Natural killer cell treated with Interleukin-12 subunit alpha and Interleukin-12 subunit beta and Interleukin-15 and Interleukin-18, amount 100 ng/mL, for 72 hours (primary cell): ENCODE measurements around the gene ICOS. TPM values are rescaled to one million over a fixed set of nuclear protein-coding genes. Genes with fewer than 3 reads are reported as not detected.

Experiments
- ATAC-seq, 2 donors: fragments of 150-1000 bp; cut with Tn5 transposase in 1 of 2; sonication (Bioruptor Pico), chemical (Tn5 transposase) in 1 of 2; 2 replicates each; pipeline ENCODE4 v1.10.0; 2021
- DNase-seq: peaks from one replicate; pipeline ENCODE4 v3.0.0; 2022; ENCODE audit warnings: low spot score
- H3K27ac Mint-ChIP-seq, 2 donors: 1 replicate in 1 of 2; 2 replicates in 1 of 2; pipeline ENCODE4 v1.8.0; 2022; ENCODE audit warnings: mixed read lengths in 2 of 2, mild to moderate bottlenecking in 1 of 2, moderate library complexity in 1 of 2
- H3K27me3 Mint-ChIP-seq, 2 donors: 1 replicate in 1 of 2; 2 replicates in 1 of 2; pipeline ENCODE4 v1.8.0; 2022; ENCODE audit warnings: mixed read lengths in 2 of 2
- H3K36me3 Mint-ChIP-seq: one replicate; pipeline ENCODE4 v1.8.0; 2022; ENCODE audit warnings: mixed read lengths
- H3K4me1 Mint-ChIP-seq, 2 donors: 1 replicate in 1 of 2; 2 replicates in 1 of 2; pipeline ENCODE4 v1.8.0; 2022; ENCODE audit warnings: low read depth in 2 of 2, mixed read lengths in 2 of 2, mild to moderate bottlenecking in 1 of 2
- H3K4me3 Mint-ChIP-seq: one replicate; pipeline ENCODE4 v1.8.0; 2022; ENCODE audit warnings: mixed read lengths
- H3K9me3 Mint-ChIP-seq: 2 replicates; pipeline ENCODE4 v1.8.0; 2022; ENCODE audit warnings: mixed read lengths
- total RNA-seq, 2 donors: library from RNA; stranded (reverse); gene quantifications; one replicate each; pipeline ENCODE4 v1.2.3, GENCODE V29; 2022

ICOS gene
- total RNA-seq, 2 donors from 2014 or later = 68.8 to 93.6 TPM

- H3K27me3 Mint-ChIP-seq = peaks cover 0 to 5% of the 10 kb centered on the region in 2 donors
- DNase-seq (no peak), ATAC-seq (no peak)
- peaks cover 23% of the 10 kb centered on the region for H3K36me3 Mint-ChIP-seq
- peaks cover 9% of the 10 kb centered on the region for H3K9me3 Mint-ChIP-seq
- no peak overlapping the region for H3K27ac Mint-ChIP-seq
- H3K4me1 Mint-ChIP-seq = peaks cover 4 to 9% of the 10 kb centered on the region in 2 donors
- no peak overlapping the region for H3K4me3 Mint-ChIP-seq
Observed at GRCh38 chr2:203905656-203906055, 30.9 kb upstream of the ICOS start.

GRCh38 chr2:203908066-203908796 lies 28.3 kb upstream of the ICOS start:
- Mint-ChIP-seq H3K9me3 (no peaks in the 10 kb centered on the region), H3K4me1 (peaks cover 4 to 9% of the 10 kb centered on the region in 2 donors), H3K27me3 (no peaks in the 10 kb centered on the region), H3K36me3 (peaks cover 5% of the 10 kb centered on the region), H3K4me3 (no peak overlapping the region), H3K27ac (peak overlapping the region in 1 of 2 donors; percentile 31)
- DNase-seq (no peak), ATAC-seq (no peak)

GRCh38 chr2:203908797-203909185 lies 27.8 kb upstream of the ICOS start:
- Mint-ChIP-seq H3K27ac (peak overlapping the region; percentile 1 to 25), H3K4me3 (peak overlapping the region; percentile 21), H3K36me3 (peaks cover 5% of the 10 kb centered on the region), H3K9me3 (no peaks in the 10 kb centered on the region), H3K27me3 (peaks cover 1 to 2% of the 10 kb centered on the region in 2 donors), H3K4me1 (peaks cover 4 to 11% of the 10 kb centered on the region in 2 donors)
- no peak for DNase-seq
- ATAC-seq = no peak

GRCh38 chr2:203909261-203909967 lies 27.1 kb upstream of the ICOS start:
- Mint-ChIP-seq H3K36me3 (peaks cover 5% of the 10 kb centered on the region), H3K27me3 (peaks cover 7% of the 10 kb centered on the region in 2 donors), H3K27ac (peak overlapping the region; percentile 1 to 25), H3K9me3 (no peaks in the 10 kb centered on the region), H3K4me3 (peak overlapping the region; percentile 21), H3K4me1 (peaks cover 10 to 17% of the 10 kb centered on the region in 2 donors)
- ATAC-seq (peak; percentile 68 to 76), DNase-seq (no peak)

- H3K27ac Mint-ChIP-seq = peak overlapping the region in 1 of 2 donors; percentile 25
- ATAC-seq = peak in 1 of 2 donors; percentile 53
- H3K27me3 Mint-ChIP-seq = peaks cover 7% of the 10 kb centered on the region in 2 donors
- peak overlapping the region; percentile 12 for H3K4me3 Mint-ChIP-seq
- no peaks in the 10 kb centered on the region for H3K9me3 Mint-ChIP-seq
- H3K36me3 Mint-ChIP-seq = peaks cover 2% of the 10 kb centered on the region
- no peak for DNase-seq
- peaks cover 15 to 23% of the 10 kb centered on the region in 2 donors for H3K4me1 Mint-ChIP-seq
Observed at GRCh38 chr2:203909974-203910373, 26.6 kb upstream of the ICOS start.

GRCh38 chr2:203913947-203914346 lies 22.6 kb upstream of the ICOS start:
- DNase-seq (no peak), ATAC-seq (no peak)
- H3K4me3 Mint-ChIP-seq = peak overlapping the region; percentile 42
- peaks cover 20 to 30% of the 10 kb centered on the region in 2 donors for H3K4me1 Mint-ChIP-seq
- peaks cover 7% of the 10 kb centered on the region in 2 donors for H3K27me3 Mint-ChIP-seq
- no peaks in the 10 kb centered on the region for H3K9me3 Mint-ChIP-seq
- no peaks in the 10 kb centered on the region for H3K36me3 Mint-ChIP-seq
- H3K27ac Mint-ChIP-seq = peak overlapping the region; percentile 4 to 35

GRCh38 chr2:203914546-203915182 lies 21.9 kb upstream of the ICOS start:
- peaks cover 7% of the 10 kb centered on the region in 2 donors for H3K27me3 Mint-ChIP-seq
- H3K4me3 Mint-ChIP-seq = peak overlapping the region; percentile 42
- no peaks in the 10 kb centered on the region for H3K9me3 Mint-ChIP-seq
- peak overlapping the region; percentile 4 to 35 for H3K27ac Mint-ChIP-seq
- DNase-seq (no peak), ATAC-seq (peak; percentile 55 to 79)
- H3K4me1 Mint-ChIP-seq = peaks cover 16 to 23% of the 10 kb centered on the region in 2 donors
- no peaks in the 10 kb centered on the region for H3K36me3 Mint-ChIP-seq

GRCh38 chr2:203915256-203915655 lies 21.3 kb upstream of the ICOS start:
- ATAC-seq = no peak
- Mint-ChIP-seq H3K4me3 (peak overlapping the region; percentile 42), H3K27me3 (peaks cover 7% of the 10 kb centered on the region in 2 donors), H3K9me3 (no peaks in the 10 kb centered on the region), H3K27ac (peak overlapping the region in 1 of 2 donors; percentile 4), H3K4me1 (peaks cover 16 to 23% of the 10 kb centered on the region in 2 donors), H3K36me3 (no peaks in the 10 kb centered on the region)
- no peak for DNase-seq

GRCh38 chr2:203916756-203917155 lies 19.8 kb upstream of the ICOS start:
- Mint-ChIP-seq H3K36me3 (no peaks in the 10 kb centered on the region), H3K27ac (no peak overlapping the region), H3K9me3 (no peaks in the 10 kb centered on the region), H3K4me1 (peaks cover 16 to 23% of the 10 kb centered on the region in 2 donors), H3K4me3 (no peak overlapping the region), H3K27me3 (peaks cover 7% of the 10 kb centered on the region in 2 donors)
- DNase-seq (no peak), ATAC-seq (no peak)

GRCh38 chr2:203918264-203918663 lies 18.3 kb upstream of the ICOS start:
- Mint-ChIP-seq H3K9me3 (no peaks in the 10 kb centered on the region), H3K27ac (no peak overlapping the region), H3K4me1 (peaks cover 16 to 23% of the 10 kb centered on the region in 2 donors), H3K36me3 (no peaks in the 10 kb centered on the region), H3K27me3 (peaks cover 7% of the 10 kb centered on the region in 2 donors), H3K4me3 (no peak overlapping the region)
- ATAC-seq = peak in 1 of 2 donors; percentile 20
- DNase-seq = no peak

- DNase-seq = no peak
- H3K27ac Mint-ChIP-seq = no peak overlapping the region
- no peak for ATAC-seq
- H3K4me1 Mint-ChIP-seq = peaks cover 15 to 20% of the 10 kb centered on the region in 2 donors
- H3K27me3 Mint-ChIP-seq = peaks cover 5% of the 10 kb centered on the region in 2 donors
- H3K4me3 Mint-ChIP-seq = no peak overlapping the region
- H3K36me3 Mint-ChIP-seq = no peaks in the 10 kb centered on the region
- no peaks in the 10 kb centered on the region for H3K9me3 Mint-ChIP-seq
Observed at GRCh38 chr2:203918839-203919238, 17.7 kb upstream of the ICOS start.

- Mint-ChIP-seq H3K27ac (no peak overlapping the region), H3K9me3 (no peaks in the 10 kb centered on the region), H3K36me3 (no peaks in the 10 kb centered on the region), H3K4me1 (peaks cover 0 to 5% of the 10 kb centered on the region in 2 donors), H3K27me3 (peaks cover 6 to 8% of the 10 kb centered on the region in 2 donors), H3K4me3 (no peak overlapping the region)
- no peak for DNase-seq
- ATAC-seq = no peak
Observed at GRCh38 chr2:203925512-203926158, 10.9 kb upstream of the ICOS start.

- H3K36me3 Mint-ChIP-seq = no peaks in the 10 kb centered on the region
- no peak for DNase-seq
- peaks cover 4% of the 10 kb centered on the region for H3K9me3 Mint-ChIP-seq
- no peak overlapping the region for H3K4me3 Mint-ChIP-seq
- no peak for ATAC-seq
- H3K27me3 Mint-ChIP-seq = peaks cover 6 to 8% of the 10 kb centered on the region in 2 donors
- H3K27ac Mint-ChIP-seq = no peak overlapping the region
- peaks cover 12 to 23% of the 10 kb centered on the region in 2 donors for H3K4me1 Mint-ChIP-seq
Observed at GRCh38 chr2:203928849-203929248, 7.7 kb upstream of the ICOS start.
